IPS-NIHi7 (cell line): ENCODE measurements around the gene CCDC91.

Experiments used
- DNase-seq: peaks from one replicate; pipeline ENCODE4 v3.0.0; 2012; ENCODE audit warnings: mixed read lengths; ENCODE audit errors: extremely low spot score

CCDC91 gene

GRCh38 chr12:28536088-28536487 is 345.8 kb downstream of the CCDC91 start:
- no peak for DNase-seq

GRCh38 chr12:28537474-28537873 is 347.2 kb downstream of the CCDC91 start:
- no peak for DNase-seq

GRCh38 chr12:28539691-28540323 is 349.6 kb downstream of the CCDC91 start:
- DNase-seq: no peak

GRCh38 chr12:28540324-28540714 is 350.1 kb downstream of the CCDC91 start:
- no peak for DNase-seq

GRCh38 chr12:28543021-28543890 is 353.0 kb downstream of the CCDC91 start:
- no peak for DNase-seq

- no peak for DNase-seq
Measured at GRCh38 chr12:28550757-28551704, 360.8 kb downstream of the CCDC91 start.

GRCh38 chr12:28552251-28552970 is 362.2 kb downstream of the CCDC91 start:
- no peak for DNase-seq

- no peak for DNase-seq
Measured at GRCh38 chr12:28555748-28556147, 365.5 kb downstream of the CCDC91 start.

GRCh38 chr12:28558250-28558649 is 368.0 kb downstream of the CCDC91 start:
- DNase-seq: no peak

- no peak for DNase-seq
Measured at GRCh38 chr12:28563286-28563685, 373.0 kb downstream of the CCDC91 start.

- no peak for DNase-seq
Measured at GRCh38 chr12:28563936-28564335, 373.7 kb downstream of the CCDC91 start.

GRCh38 chr12:28568118-28568517 is 377.9 kb downstream of the CCDC91 start:
- DNase-seq: no peak

- no peak for DNase-seq
Measured at GRCh38 chr12:28568704-28569103, 378.4 kb downstream of the CCDC91 start.

GRCh38 chr12:28569698-28570411 is 379.6 kb downstream of the CCDC91 start:
- no peak for DNase-seq

GRCh38 chr12:28570811-28571210 is 380.6 kb downstream of the CCDC91 start:
- DNase-seq: no peak

GRCh38 chr12:28574746-28575592 is 384.7 kb downstream of the CCDC91 start:
- no peak for DNase-seq

GRCh38 chr12:28575593-28576205 is 385.4 kb downstream of the CCDC91 start:
- no peak for DNase-seq

- no peak for DNase-seq
Measured at GRCh38 chr12:28578361-28578760, 388.1 kb downstream of the CCDC91 start.

GRCh38 chr12:28578833-28579252 is 388.6 kb downstream of the CCDC91 start:
- DNase-seq: no peak
